ENCODE data around the gene PGR.
"Not testable (repeated sequence)": the region's sequence is repeated elsewhere in the genome, so short reads cannot be mapped to it uniquely, and the experiment has no call there.

PGR gene

GRCh38 chr11:101063706-101064105 lies 65.9 kb downstream of the PGR start:
- DNase-seq = no peak

DNA sequence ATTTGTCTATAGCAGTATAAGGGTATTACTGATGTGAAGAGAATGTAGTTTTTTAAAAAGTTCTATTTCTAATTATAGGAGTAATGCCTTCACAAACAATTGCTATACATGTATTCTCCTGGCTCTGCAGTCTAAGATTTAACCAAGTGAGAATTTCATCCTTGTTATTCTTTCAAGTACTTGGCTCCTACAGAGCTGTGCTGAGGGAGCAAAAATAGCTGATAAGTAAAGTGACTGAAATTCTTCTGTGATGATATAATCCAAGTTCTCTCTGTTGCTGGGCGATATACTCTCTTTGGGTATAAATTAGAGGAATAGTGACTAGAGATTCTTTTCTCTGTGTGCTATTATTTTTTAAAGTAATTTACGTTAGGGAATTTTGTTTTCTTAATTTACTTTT lies 68.0 kb downstream of the PGR start:
- no peak for DNase-seq

- DNase-seq = no peak
Observed at GRCh38 chr11:101059331-101059730, 70.3 kb downstream of the PGR start.

DNA sequence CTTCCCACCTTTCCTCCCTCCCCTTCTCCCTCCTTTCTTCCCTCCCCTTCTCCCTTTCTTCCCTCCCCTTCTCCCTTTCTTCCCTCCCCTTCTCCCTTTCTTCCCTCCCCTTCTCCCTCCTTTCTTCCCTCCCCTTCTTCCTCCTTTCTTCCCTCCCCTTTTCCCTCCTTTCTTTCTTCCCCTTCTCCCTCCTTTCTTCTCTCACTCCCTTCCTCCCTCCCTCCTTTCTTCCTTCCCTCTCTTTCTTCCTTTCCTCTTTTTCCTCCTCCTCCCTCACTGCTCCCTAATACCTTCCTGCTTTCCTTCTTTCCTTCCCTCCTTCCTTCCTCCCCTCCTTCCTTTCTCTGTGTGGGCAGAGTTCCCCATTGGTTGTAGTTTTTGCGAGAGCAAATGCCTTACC lies 76.1 kb downstream of the PGR start:
- no peak for DNase-seq

GRCh38 chr11:101051677-101052076 lies 77.9 kb downstream of the PGR start:
- DNase-seq = no peak

- no peak for DNase-seq
Observed at GRCh38 chr11:101049813-101050212, 79.8 kb downstream of the PGR start.

DNA sequence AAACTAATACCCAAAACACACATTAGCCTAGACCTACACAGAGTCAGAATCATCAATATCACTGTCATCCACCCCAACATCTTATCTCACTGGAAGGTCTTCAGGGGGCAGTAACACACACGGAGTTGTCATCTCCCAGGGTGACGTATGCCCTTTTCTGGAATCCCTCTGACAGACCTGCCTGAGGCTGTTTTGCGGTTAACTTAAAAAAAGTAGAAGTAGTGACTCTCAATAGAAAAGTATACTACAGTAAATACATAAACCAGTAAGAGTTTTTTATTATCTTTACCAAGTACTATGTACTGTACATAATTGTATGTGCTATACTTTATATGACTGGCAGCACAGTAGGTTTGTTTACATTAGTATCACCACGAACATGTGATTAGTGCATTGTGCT lies 80.5 kb downstream of the PGR start:
- no peak for DNase-seq

DNA sequence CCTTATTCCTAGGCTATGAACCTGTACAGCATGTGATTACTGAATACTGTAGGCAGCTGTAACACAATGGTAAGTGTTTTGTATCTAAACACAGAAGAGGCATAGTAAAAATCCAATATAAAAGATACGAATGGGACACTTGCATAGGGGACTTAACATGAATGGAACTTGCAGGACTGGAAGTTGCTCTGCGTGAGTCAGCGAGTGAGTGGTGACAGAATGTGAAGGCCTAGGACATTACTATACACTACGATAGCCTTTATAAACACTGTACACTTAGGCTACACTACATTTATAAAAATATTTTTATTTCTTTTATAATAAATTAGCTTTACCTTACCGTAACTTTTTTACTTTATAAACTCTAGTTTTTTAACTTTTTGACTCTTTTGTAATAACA lies 81.1 kb downstream of the PGR start:
- no peak for DNase-seq

DNA sequence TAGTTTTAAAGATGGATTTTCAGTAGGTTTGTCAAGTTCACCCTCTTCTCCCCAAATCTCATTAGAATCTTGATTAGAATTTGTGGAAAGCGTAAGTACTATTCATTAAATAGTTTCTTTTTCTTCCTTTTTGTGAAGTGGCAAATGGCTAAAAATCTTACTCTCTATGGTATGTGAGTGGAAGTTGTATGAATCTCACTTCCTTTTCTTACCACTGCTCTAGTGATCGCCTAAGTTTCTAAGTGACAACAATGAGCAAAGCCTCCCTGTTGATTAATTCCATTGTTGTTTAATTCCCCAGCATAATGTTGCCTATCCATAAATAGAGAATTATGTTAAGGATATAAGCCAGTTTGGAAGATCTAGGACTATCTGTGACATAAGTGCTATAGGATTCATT lies 82.7 kb downstream of the PGR start:
- no peak for DNase-seq

DNA sequence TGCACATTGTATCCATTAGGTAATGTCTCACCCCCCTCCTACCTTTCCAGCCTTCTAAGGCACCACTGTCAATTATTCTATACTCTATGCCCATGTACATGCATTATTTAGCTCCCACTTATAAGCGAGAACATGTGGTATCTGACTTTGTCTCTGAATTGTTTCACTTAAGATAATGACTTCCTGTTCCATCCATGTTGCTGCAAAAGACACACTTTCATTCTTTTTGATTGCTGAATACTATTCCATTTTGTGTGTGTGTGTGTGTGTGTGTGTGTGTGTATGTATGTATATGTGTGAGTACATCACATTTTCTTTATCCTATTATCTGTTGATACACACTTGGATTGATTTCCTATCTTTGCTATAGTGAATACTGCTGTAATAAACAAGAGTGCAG lies 84.2 kb downstream of the PGR start:
- no peak for DNase-seq

DNA sequence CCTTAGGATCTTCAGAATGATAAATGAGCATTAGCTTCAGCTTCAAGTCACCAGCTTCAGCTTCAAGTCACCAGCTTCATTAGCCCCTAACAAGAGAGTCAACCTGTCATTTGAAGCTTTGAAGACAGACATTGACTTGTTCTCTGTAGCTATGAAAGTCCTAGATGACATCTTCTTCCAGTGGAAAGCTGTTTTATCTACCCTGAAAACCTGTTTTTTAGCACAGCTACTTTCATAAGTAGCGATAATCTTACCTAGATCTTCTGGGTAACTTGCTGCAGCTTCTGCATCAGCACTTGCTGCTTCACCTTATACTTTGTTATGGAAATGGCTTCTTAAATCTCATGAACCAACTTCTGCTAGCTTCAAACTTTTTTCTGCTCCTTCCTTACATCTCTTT lies 85.7 kb downstream of the PGR start:
- no peak for DNase-seq

DNA sequence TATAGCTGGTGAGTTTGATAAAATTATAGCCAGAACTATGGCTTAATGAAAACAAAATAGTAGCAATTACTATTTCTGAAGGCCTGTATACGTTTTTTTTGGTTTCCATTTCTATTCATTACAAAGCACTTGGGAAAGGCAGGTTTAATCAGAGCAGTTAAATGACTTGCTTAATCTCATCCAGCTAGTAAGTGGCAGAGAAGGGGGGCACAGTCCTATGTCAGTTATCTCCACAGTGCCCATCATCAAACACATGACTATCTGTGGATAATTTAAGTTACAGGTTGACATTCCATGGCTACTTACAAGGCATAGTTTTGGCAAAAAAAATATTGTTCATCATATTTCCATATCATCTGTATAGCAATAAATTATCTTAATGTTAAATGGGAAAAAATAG lies 93.7 kb downstream of the PGR start:
- no peak for DNase-seq

DNA sequence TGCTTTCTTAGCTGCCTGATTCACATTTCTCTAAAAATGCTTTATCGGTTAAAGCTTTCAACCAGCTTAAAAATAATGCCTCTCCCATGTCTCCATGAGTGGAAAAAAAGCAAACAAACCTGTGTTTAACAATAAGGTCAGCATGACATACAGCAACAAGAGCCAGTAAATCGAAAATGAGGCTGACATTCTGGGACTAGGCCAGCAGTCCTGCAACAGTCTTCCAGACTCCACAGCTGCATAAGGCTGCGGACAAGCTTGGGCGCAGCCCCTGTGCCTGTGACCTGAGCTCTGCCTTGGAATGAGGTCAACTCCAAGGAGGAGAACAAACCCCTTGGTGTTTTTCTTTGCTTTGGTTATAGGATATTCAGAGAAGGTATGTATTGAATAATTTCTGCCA lies 95.5 kb downstream of the PGR start:
- no peak for DNase-seq

GRCh38 chr11:101032991-101033390 lies 96.6 kb downstream of the PGR start:
- DNase-seq = no peak

DNA sequence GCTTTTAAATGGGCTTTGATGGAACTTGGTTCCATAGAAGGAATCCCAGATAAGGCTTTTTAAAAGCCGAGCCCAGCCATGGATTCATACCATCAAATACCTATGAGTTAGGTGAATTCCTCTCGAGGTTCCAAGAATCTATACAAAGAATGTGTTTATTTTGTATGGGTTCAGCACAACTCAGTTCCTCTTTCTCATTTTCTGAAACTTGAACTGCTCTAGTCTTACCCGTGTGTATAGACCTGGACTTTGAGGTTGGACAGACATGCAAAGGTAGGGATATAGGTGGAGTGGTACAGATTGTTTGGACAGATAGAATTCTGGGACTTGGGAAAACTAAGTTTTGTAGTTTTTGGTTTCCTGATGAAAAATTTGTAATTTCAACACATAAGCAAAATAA lies 97.9 kb downstream of the PGR start:
- no peak for DNase-seq

- no peak for DNase-seq
Observed at GRCh38 chr11:101030692-101031091, 98.9 kb downstream of the PGR start.

- DNase-seq = no peak
Observed at GRCh38 chr11:101030015-101030414, 99.6 kb downstream of the PGR start.

DNA sequence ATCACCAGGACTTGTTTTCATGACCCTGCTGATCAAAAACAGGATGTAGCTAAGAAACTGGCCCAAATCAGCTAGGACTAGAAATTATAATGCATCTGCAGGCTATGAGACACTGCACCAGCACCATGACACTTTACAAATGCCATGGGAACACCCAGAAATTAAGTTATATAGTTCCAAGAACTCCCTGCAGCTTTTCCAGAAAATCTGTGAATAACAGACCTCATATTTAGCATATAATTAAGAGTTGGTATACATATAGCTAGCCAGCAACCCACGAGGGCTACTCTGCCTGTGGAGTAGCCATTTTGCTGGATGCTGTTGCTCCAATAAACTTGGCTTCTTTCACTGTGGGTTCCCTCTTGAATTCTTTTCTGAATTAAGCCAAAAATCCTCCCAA lies 101.0 kb downstream of the PGR start:
- no peak for DNase-seq

- DNase-seq = no peak
Observed at GRCh38 chr11:101022256-101022655, 107.4 kb downstream of the PGR start.

GRCh38 chr11:101019870-101020269 lies 109.7 kb downstream of the PGR start:
- no peak for DNase-seq

DNA sequence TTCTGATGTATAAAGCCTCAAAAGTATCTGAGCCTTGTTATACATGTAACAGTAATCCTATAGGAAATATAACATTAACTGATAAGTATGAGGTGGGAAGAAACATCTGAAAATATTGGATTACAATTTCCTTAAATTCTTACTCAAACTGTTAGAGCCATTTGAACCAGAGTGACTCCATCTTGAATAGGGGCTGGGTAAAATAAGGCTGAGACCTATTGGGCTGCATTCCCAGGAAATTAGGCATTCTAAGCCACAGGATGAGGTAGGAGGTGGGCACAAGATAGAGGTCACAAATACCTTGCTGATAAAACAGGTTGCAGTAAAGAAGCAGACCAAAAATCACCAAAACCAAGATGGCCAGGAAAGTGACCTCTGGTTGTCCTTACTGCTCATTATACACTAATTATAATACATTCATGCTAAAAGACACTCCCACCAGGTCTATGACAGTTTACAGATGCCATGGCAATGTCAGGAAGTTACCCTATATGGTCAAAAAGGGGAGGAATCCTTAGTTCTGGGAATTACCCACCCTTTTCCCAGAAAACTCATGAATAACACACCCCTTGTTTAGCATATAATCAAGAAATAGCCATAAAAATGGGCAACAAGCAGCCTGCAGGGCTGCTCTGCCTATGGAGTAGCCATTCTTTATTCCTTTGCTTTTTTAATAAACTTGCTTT lies 114.9 kb downstream of the PGR start:
- DNase-seq = no peak

DNA sequence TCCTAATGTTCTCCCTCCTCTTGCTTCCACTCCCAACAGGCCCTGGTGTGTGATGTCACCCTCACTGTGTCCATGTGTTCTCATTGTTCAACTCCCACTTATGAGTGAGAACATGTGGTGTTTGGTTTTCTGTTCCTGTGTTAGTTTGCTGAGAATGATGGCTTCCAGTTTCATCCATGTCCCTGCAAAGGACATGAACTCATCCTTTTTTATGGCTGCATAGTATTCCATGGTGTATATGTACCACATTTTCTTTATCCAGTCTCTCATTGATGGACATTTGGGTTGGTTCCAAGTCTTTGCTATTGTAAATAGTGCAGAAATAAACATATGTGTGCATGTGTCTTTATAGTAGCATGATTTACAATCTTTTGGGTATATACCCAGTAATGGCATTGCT lies 115.9 kb downstream of the PGR start:
- not testable (repeated sequence) for DNase-seq

- DNase-seq = no peak
Observed at GRCh38 chr11:101011881-101012280, 117.7 kb downstream of the PGR start.

DNA sequence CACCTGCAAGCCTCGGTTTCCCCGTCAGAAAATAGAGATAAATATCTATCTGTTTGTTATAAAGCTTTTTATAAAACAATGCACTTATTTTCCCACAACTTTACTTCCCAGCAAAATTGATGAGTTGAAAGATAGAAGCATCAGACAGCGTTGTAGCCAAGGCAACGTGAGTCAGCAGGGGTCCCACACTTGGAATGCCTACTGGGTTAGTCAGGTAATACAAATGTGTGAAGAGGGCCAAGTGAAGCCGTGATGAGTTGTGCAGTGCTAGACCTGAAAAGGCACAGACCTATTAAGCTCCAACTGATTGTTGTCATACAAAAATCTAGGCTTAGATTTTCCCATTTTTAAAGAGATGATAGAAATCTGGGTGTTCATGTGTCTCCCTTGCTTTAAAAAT lies 118.7 kb downstream of the PGR start:
- DNase-seq = no peak

GRCh38 chr11:101009690-101010055 lies 119.9 kb downstream of the PGR start:
- no peak for DNase-seq

Data from NCI-H2227 treated with DMSO at 0.1 percent for 48 hours (cell line).